Thyroid gland (tissue), 4 donors: ENCODE results near the gene MRPL22. TPM values are rescaled to one million over a fixed set of nuclear protein-coding genes. Genes with fewer than 3 reads are reported as not detected.

Experiments
- DNase-seq, 2 donors: peaks; one replicate each; pipeline ENCODE4 v3.0.0-alpha.2; 2019
- H3K27ac ChIP-seq, 3 donors: fragments of 200-600 bp; sonication (generic); 1 replicate in 2 of 3; 2 replicates in 1 of 3; pipeline ENCODE4 v1.5.1; 2016 to 2019; ENCODE audit warnings: mild to moderate bottlenecking in 1 of 3, moderate library complexity in 1 of 3
- H3K27me3 ChIP-seq: fragments of 200-600 bp; sonication (generic); one replicate; pipeline ENCODE4 v1.5.1; 2019
- H3K36me3 ChIP-seq, 2 donors: fragments of 200-600 bp; sonication (generic); one replicate each; pipeline ENCODE4 v1.5.1; 2016 to 2019
- H3K4me1 ChIP-seq, 2 donors: fragments of 200-600 bp; sonication (generic); one replicate each; pipeline ENCODE4 v1.5.1; 2017 to 2019
- H3K4me3 ChIP-seq, 3 donors: fragments of 200-600 bp; sonication (generic); replicated peaks in 1 of 3; 1 replicate in 2 of 3; 2 replicates in 1 of 3; pipeline ENCODE4 v1.5.1; 2016; ENCODE audit warnings: mild to moderate bottlenecking in 1 of 3
- H3K9me3 ChIP-seq: fragments of 200-600 bp; sonication (generic); one replicate; pipeline ENCODE4 v1.5.1; 2017
- POLR2A ChIP-seq, 2 donors: fragments of 450-650 bp; IDR thresholded peaks; one replicate each; pipeline ENCODE4 v1.6.1; 2017; ENCODE audit warnings: antibody characterized with exemption in 2 of 2, mild to moderate bottlenecking in 2 of 2, moderate library complexity in 1 of 2
- WGBS, 2 donors: methylation state at CpG; one replicate each; pipeline ENCODE4 v1.1.5; 2017; 5-methylcytosine and 5-hydroxymethylcytosine counted together
- intact Hi-C: fragments of 100-400 bp; cut with DNase I; formaldehyde crosslinking; loops from one replicate; pipeline ENCODE4 v1.15.1; 2023
- total RNA-seq, 4 donors: library from RNA; depleted of rRNA; stranded (reverse); fragments of >200 nt; gene quantifications; one replicate each; pipeline ENCODE4 v1.2.3, GENCODE V29; 2016
- TF ChIP-seq, protein P1 (sequence below), 6 experiments: fragments of 200-600 bp in 3 of 6; fragments of 450-650 bp in 3 of 6; sonication (generic) in 3 of 6; IDR thresholded peaks; one replicate each; pipeline ENCODE4 v1.5.1; 2016 to 2019; ENCODE audit warnings: antibody characterized with exemption in 6 of 6, mild to moderate bottlenecking in 2 of 6, inconsistent platforms in 1 of 6, moderate library complexity in 1 of 6

The MRPL22 gene
- total RNA-seq, 4 donors from 2014 or later = 9.2 to 31.8 (median 25.2) TPM

DNA sequence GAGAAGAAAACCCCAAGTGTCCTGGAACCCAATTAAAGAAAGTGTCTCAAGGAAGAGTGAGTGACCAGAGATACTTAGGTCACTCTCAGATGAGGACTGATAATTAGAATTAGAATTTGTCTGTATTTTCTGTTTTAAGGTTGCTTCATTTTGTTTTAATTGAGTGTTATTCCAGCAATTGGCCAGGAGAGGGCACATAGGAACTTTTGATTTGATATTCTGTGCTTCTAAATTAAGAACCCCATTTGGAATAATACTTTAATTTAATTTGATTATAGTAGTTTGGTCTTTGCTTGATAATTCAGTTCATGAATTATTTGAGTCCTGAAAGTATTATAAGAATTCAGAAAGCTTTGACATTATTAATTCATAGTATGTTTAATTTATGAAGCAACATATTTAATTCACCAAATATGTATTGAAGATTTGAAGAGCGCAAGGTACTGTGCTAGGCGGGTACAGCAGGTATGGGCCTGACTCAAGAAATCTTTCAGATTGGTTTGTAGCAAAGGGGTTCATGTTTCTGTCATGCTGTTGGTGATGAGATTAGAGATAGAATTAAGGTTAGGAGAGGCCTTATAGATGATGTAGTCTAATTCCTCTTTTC is 4.9 kb downstream of the MRPL22 start:
- no peaks in the 10 kb centered on the region for H3K9me3 ChIP-seq
- no peak overlapping the region for H3K27ac ChIP-seq
- peaks cover 6 to 11% of the 10 kb centered on the region in 2 donors for H3K4me1 ChIP-seq
- WGBS, 2 donors = 93 to 94% methylated on average over 2 of the region's 2 CpGs
- no peaks in the 10 kb centered on the region for H3K27me3 ChIP-seq
- H3K4me3 ChIP-seq = no peak overlapping the region
- intact Hi-C loops = no loop called here
- no peaks in the 10 kb centered on the region for H3K36me3 ChIP-seq
- no peak for DNase-seq
- TF ChIP-seq, protein P1, sequence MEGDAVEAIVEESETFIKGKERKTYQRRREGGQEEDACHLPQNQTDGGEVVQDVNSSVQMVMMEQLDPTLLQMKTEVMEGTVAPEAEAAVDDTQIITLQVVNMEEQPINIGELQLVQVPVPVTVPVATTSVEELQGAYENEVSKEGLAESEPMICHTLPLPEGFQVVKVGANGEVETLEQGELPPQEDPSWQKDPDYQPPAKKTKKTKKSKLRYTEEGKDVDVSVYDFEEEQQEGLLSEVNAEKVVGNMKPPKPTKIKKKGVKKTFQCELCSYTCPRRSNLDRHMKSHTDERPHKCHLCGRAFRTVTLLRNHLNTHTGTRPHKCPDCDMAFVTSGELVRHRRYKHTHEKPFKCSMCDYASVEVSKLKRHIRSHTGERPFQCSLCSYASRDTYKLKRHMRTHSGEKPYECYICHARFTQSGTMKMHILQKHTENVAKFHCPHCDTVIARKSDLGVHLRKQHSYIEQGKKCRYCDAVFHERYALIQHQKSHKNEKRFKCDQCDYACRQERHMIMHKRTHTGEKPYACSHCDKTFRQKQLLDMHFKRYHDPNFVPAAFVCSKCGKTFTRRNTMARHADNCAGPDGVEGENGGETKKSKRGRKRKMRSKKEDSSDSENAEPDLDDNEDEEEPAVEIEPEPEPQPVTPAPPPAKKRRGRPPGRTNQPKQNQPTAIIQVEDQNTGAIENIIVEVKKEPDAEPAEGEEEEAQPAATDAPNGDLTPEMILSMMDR (IDR thresholded peaks at IDR 0.05) = peak in 4 of 6 experiments; percentile 39 to 63 (median 50)
- no peak for TF ChIP-seq POLR2A (IDR thresholded peaks at IDR 0.05)

DNA sequence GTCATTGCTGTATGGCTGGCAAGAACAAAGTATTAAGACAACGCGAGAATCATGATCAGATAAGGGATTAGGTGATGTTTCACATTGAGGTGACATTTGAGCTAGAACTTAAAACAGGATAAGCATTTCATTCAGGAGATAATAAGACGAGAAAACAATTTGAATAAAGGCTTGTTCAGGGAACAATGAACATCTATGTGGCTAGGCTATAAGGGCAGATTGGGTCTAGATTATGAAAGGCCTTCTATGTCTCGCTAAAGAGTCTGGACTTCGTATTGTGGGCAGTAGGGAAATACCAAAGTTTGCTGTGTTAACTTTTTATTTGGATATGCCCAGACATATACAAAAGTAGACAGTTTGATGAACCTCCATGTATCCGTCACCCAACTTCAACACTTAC is 6.9 kb downstream of the MRPL22 start:
- H3K27me3 ChIP-seq = no peaks in the 10 kb centered on the region
- H3K4me3 ChIP-seq = no peak overlapping the region
- H3K4me1 ChIP-seq = no peaks in the 10 kb centered on the region
- H3K27ac ChIP-seq = no peak overlapping the region
- DNase-seq = no peak
- intact Hi-C loops = no loop called here
- 91 to 96% methylated on average over 6 of the region's 6 CpGs for WGBS, 2 donors
- no peaks in the 10 kb centered on the region for H3K36me3 ChIP-seq
- TF ChIP-seq POLR2A (IDR thresholded peaks at IDR 0.05) = no peak
- TF ChIP-seq, protein P1 (IDR thresholded peaks at IDR 0.05) = no peak
- no peaks in the 10 kb centered on the region for H3K9me3 ChIP-seq

DNA sequence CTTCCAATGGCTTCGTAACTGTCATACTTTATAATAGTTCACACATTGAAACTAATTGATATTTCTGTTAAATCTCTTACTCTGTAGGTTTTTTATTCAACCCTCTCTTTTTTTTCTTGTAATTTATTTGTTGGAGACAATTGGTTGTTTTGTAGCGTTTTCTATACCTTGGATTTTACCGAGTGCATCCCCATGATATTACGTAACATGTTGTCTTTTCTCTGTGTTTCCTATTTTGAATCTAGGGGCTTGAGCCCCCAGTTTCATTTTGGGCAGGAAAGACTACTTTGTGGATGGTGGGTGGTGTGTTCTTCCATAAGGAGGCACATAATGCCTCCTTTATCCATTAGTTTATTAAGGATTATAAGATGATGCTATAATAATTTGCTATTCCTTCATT is 7.4 kb downstream of the MRPL22 start:
- WGBS, 2 donors = 96 to 97% methylated on average over 4 of the region's 4 CpGs
- Histone ChIP-seq H3K4me1 (no peaks in the 10 kb centered on the region), H3K27me3 (no peaks in the 10 kb centered on the region), H3K36me3 (no peaks in the 10 kb centered on the region), H3K4me3 (no peak overlapping the region), H3K27ac (no peak overlapping the region), H3K9me3 (no peaks in the 10 kb centered on the region)
- intact Hi-C loops = no loop called here
- TF ChIP-seq, protein P1 (IDR thresholded peaks at IDR 0.05) = no peak
- TF ChIP-seq POLR2A (IDR thresholded peaks at IDR 0.05) = no peak
- DNase-seq = no peak

DNA sequence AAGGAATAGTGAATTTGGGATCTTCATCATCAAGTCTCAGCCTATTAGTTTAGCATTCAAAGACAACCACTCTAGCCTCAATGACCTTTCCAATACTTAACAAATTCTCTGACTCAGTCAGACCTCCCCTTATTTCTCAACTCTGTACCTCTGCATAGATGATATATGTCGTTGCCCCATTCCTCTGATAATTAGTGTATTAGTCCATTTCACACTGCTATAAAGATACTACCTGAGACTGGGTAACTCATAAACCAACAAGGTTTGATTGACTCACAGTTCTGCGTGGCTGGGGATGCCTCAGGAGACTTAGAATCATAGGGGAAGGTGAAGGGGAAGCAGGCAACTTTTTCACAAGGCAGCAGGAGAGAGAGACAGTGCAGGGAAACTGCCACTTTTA is 8.9 kb downstream of the MRPL22 start:
- Histone ChIP-seq H3K4me1 (no peaks in the 10 kb centered on the region), H3K27ac (no peak overlapping the region), H3K4me3 (no peak overlapping the region), H3K27me3 (no peaks in the 10 kb centered on the region), H3K9me3 (no peaks in the 10 kb centered on the region), H3K36me3 (no peaks in the 10 kb centered on the region)
- 85 to 90% methylated on average over 2 of the region's 2 CpGs for WGBS, 2 donors
- no peak for DNase-seq
- no peak for TF ChIP-seq POLR2A (IDR thresholded peaks at IDR 0.05)
- TF ChIP-seq, protein P1 (IDR thresholded peaks at IDR 0.05) = no peak
- intact Hi-C loops = no loop called here

DNA sequence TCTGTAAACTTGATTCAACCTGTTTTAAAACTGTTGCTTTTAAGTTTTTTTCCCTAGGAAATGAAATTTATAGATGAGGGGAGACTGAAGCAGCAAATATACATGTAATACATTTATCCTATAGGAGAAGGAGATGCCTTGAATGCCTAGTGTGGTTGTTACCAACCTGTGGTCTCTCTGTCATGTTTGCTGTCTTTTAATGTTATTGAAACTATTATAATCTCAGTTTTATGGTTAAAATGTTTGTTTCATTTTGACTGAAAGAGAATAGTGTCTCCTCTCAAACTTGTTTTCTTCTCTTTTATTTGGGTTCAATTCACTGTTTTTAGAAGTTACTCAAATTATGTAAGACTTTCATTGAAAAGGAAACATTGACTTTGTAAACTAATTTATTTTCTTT is 15.8 kb downstream of the MRPL22 start:
- H3K4me3 ChIP-seq = no peak overlapping the region
- no peaks in the 10 kb centered on the region for H3K4me1 ChIP-seq
- no peak overlapping the region for H3K27ac ChIP-seq
- H3K27me3 ChIP-seq = no peaks in the 10 kb centered on the region
- TF ChIP-seq, protein P1 (IDR thresholded peaks at IDR 0.05) = no peak
- no peak for TF ChIP-seq POLR2A (IDR thresholded peaks at IDR 0.05)
- intact Hi-C loops = no loop called here
- DNase-seq = no peak
- peaks cover 20% of the 10 kb centered on the region in 2 donors for H3K36me3 ChIP-seq
- no peaks in the 10 kb centered on the region for H3K9me3 ChIP-seq
